HepG2 (cell line): ENCODE data around the gene ACSL1. TPM values are rescaled to one million over a fixed set of nuclear protein-coding genes. Genes with fewer than 3 reads are reported as not detected.
"Not testable (repeated sequence)": the region's sequence is repeated elsewhere in the genome, so short reads cannot be mapped to it uniquely, and the experiment has no call there.

Experiments used
- ATAC-seq: fragments of 200-7000 bp; cut with Tn5 transposase; 3 replicates; pipeline ENCODE4 v1.9.1; 2020; ENCODE audit warnings: mild to moderate bottlenecking, moderate library complexity
- BruUV-seq: library from RNA; stranded (reverse); fragments of 400-500 nt; replicated peaks from 2 replicates; lab custom pipeline; 2021; lab: Mats Ljungman, UMichigan
- CTCF ChIA-PET: fragments of 300-600 bp; formaldehyde crosslinking; extraction: SDS; loops from one replicate; lab custom pipeline; 2021; ENCODE audit warnings: low total read pairs, inconsistent platforms, low intra/inter-chr PET ratio; lab: Yijun Ruan, JAX
- POLR2A ChIA-PET: fragments of 350-600 bp; sonication (Branson Sonifier 250); formaldehyde crosslinking; loops from one replicate; lab custom pipeline; 2020; ENCODE audit warnings: antibody characterized with exemption, inconsistent platforms; lab: Yijun Ruan, JAX
- DNase-seq: peaks from one replicate; pipeline ENCODE4 v3.0.0-alpha.2; 2015; ENCODE audit warnings: low spot score
- FAIRE-seq: peaks from 3 replicates; lab custom pipeline; 2011; peaks lifted over from hg19 to GRCh38; lab: Jason Lieb, UNC
- H2AFZ ChIP-seq: one replicate; pipeline ENCODE4 v1.6.1; 2011; ENCODE audit warnings: low read length, inconsistent platforms
- H3K27ac ChIP-seq: fragments of 300-600 bp; 3 replicates; pipeline ENCODE4 v1.8.0; 2011; ENCODE audit warnings: mixed run types, mild to moderate bottlenecking, mixed read lengths, low read length, inconsistent platforms; ENCODE audit not compliant: insufficient read depth; ENCODE audit errors: extremely low read length
- H3K27me3 ChIP-seq, 2 experiments: fragments of 200-600 bp in 1 of 2; 2 replicates in 1 of 2; 3 replicates in 1 of 2; pipeline versions ENCODE4 v1.6.0 to v1.8.0; 2011; ENCODE audit warnings: low read length in 2 of 2, mild to moderate bottlenecking in 2 of 2, moderate library complexity in 2 of 2, inconsistent platforms in 1 of 2; ENCODE audit not compliant: insufficient read depth in 2 of 2, control insufficient read depth in 1 of 2
- H3K36me3 ChIP-seq, 2 experiments: fragments of 200-600 bp in 1 of 2; replicated peaks in 1 of 2; 2 replicates in 1 of 2; 3 replicates in 1 of 2; pipeline versions ENCODE4 v1.5.1 to v1.8.0; 2011; ENCODE audit warnings: low read length in 2 of 2, inconsistent platforms in 1 of 2; ENCODE audit not compliant: insufficient read depth in 2 of 2, control insufficient read depth in 1 of 2
- H3K4me1 ChIP-seq: 2 replicates; pipeline ENCODE4 v1.5.1; 2012; ENCODE audit warnings: low read length, inconsistent platforms; ENCODE audit not compliant: insufficient read depth
- H3K4me2 ChIP-seq: 2 replicates; pipeline ENCODE4 v1.6.0; 2011; ENCODE audit warnings: low read depth, low read length, inconsistent platforms
- H3K4me3 ChIP-seq, 3 experiments: fragments of 200-600 bp in 1 of 3; sonication (generic), shearing (Covaris generic) in 1 of 3; replicated peaks in 1 of 3; 2 replicates each; pipeline ENCODE4 v1.5.1; 2011 to 2016; ENCODE audit warnings: low read length in 3 of 3, inconsistent platforms in 2 of 3, low read depth in 2 of 3, mild to moderate bottlenecking in 2 of 3, control low read depth in 1 of 3, mixed read lengths in 1 of 3; ENCODE audit not compliant: insufficient read depth in 1 of 3
- H3K79me2 ChIP-seq: one replicate; pipeline ENCODE4 v1.6.1; 2011; ENCODE audit warnings: low read length, inconsistent platforms; ENCODE audit not compliant: insufficient read depth
- H3K9ac ChIP-seq: 2 replicates; pipeline ENCODE4 v1.6.0; 2011; ENCODE audit warnings: mild to moderate bottlenecking, low read depth, low read length, inconsistent platforms; ENCODE audit not compliant: insufficient read depth
- H3K9me3 ChIP-seq: 2 replicates; pipeline ENCODE4 v1.5.1; 2012; ENCODE audit warnings: mild to moderate bottlenecking, low read length
- H4K20me1 ChIP-seq: 2 replicates; pipeline ENCODE4 v1.6.0; 2011; ENCODE audit warnings: inconsistent platforms, mild to moderate bottlenecking, low read length, moderate library complexity; ENCODE audit not compliant: insufficient read depth
- E2F1 ChIP-seq: sonication (generic); formaldehyde crosslinking; IDR thresholded peaks from 2 replicates; pipeline ENCODE4 v1.5.0; 2020; ENCODE audit warnings: missing genetic modification reagents
- ZBED4 ChIP-seq: sonication (generic); formaldehyde crosslinking; IDR thresholded peaks from 2 replicates; pipeline ENCODE4 v1.4.0; 2020; ENCODE audit warnings: missing genetic modification reagents, borderline replicate concordance
- ZNF12 ChIP-seq: sonication (generic); formaldehyde crosslinking; IDR thresholded peaks from 2 replicates; pipeline ENCODE4 v1.5.0; 2020; ENCODE audit warnings: missing genetic modification reagents
- ZNF282 ChIP-seq: fragments of 450-650 bp; IDR thresholded peaks from 2 replicates; pipeline ENCODE4 v1.6.1; 2018; ENCODE audit not compliant: partially characterized antibody
- WGBS: methylation state at CpG from one replicate; pipeline ENCODE4 v1.1.6; 2017; ENCODE audit warnings: low lambda C conversion rate; 5-methylcytosine and 5-hydroxymethylcytosine counted together
- in situ Hi-C: cut with HindIII; loops from 2 replicates; pipeline ENCODE4 v1.10.0; 2017; ENCODE audit warnings: low pct_unique_long_range_greater_than_20kb; ENCODE audit not compliant: extremely low pct_ligation_motif_present
- intact Hi-C: fragments of 100-400 bp; cut with micrococcal nuclease; formaldehyde crosslinking; loops from one replicate; pipeline ENCODE4 v1.10.0; 2022; ENCODE audit not compliant: unreplicated experiment
- polyA plus RNA-seq, 8 experiments: library from polyadenylated mRNA; depleted of rRNA in 3 of 8; stranded (reverse) in 7 of 8; unstranded in 1 of 8; fragments of >200 nt; fragmentation: Illumina TruSeq in 4 of 8; extraction: Trizol in 4 of 8; gene quantifications; 2 replicates each; pipeline versions ENCODE4 v1.2.1 to v1.2.3, GENCODE V29; 2011 to 2016; ENCODE audit warnings: low read depth in 4 of 8, missing spikeins in 1 of 8, mixed read lengths in 1 of 8; ENCODE audit not compliant: insufficient read depth in 1 of 8
- total RNA-seq, 5 experiments: library from RNA; depleted of rRNA; stranded (reverse); fragments of >200 nt; fragmentation: Illumina TruSeq; extraction: Trizol; gene quantifications; 2 replicates each; pipeline ENCODE4 v1.2.3, GENCODE V29; 2016; ENCODE audit warnings: low read depth in 1 of 5

The ACSL1 gene
- total and polyA plus RNA-seq, 2 of the 13 experiments (the other 11 are each of a cell fraction or from before 2014, with no cell fraction given): 10.0 to 29.8 TPM

- Histone ChIP-seq H3K4me2 (peak overlapping the region; percentile 55), H3K9ac (no peak overlapping the region), H3K27me3 (no peaks in the 10 kb centered on the region), H3K36me3 (no peaks in the 10 kb centered on the region), H3K9me3 (no peaks in the 10 kb centered on the region), H2AFZ (no peak overlapping the region), H3K4me1 (peaks cover 53% of the 10 kb centered on the region), H3K79me2 (no peaks in the 10 kb centered on the region), H3K27ac (no peak overlapping the region), H4K20me1 (no peaks in the 10 kb centered on the region), H3K4me3 (no peak overlapping the region)
- in situ Hi-C loops (loop anchor here (10.0 kb wide), 1 partner anchor 81 kb away; the partner anchor contains the start of gene ACSL1), intact Hi-C loops (loop anchor here (2.0 to 10.0 kb wide), 3 partner anchors 175 to 1291 kb away; no protein-coding TSS in a partner anchor)
- BruUV-seq: no TSS peak
- no peak for TF ChIP-seq ZBED4 (CRISPR knock-in tag)
- TF ChIP-seq E2F1: no peak
- no peak for TF ChIP-seq ZNF12 (CRISPR knock-in tag)
- TF ChIP-seq ZNF282: no peak
- no peak for DNase-seq
- ChIA-PET POLR2A (no interaction called here), CTCF (no interaction called here)
- FAIRE-seq: no peak
- 67% methylated on average over 4 of the region's 4 CpGs for WGBS
- ATAC-seq: no peak
Observed at GRCh38 chr4:184743650-184744049, 82.1 kb downstream of the ACSL1 start.

GRCh38 chr4:184741651-184742050, 84.1 kb downstream of the ACSL1 start:
- H3K36me3 ChIP-seq, H4K20me1 ChIP-seq, H3K4me3 ChIP-seq, FAIRE-seq, H3K27me3 ChIP-seq, BruUV-seq, DNase-seq, ATAC-seq, POLR2A ChIA-PET, H3K9ac ChIP-seq, H3K9me3 ChIP-seq, CTCF ChIA-PET, H3K4me2 ChIP-seq, H2AFZ ChIP-seq, H3K79me2 ChIP-seq, H3K27ac ChIP-seq: not testable (repeated sequence)
- in situ Hi-C loops (loop anchor here (10.0 kb wide), 1 partner anchor 83 kb away; the partner anchor contains the start of gene ACSL1), intact Hi-C loops (loop anchor here (10.0 kb wide), 2 partner anchors 187 to 1293 kb away; no protein-coding TSS in a partner anchor)
- H3K4me1 ChIP-seq: peaks cover 42% of the 10 kb centered on the region
- no CpG with 5 or more reads among the region's 1 CpG for WGBS
